Activated gamma-delta T cell treated with anti-CD3 and anti-CD28 coated beads, Interleukin-2, amount 50 U/mL, for 16 hours (primary cell): Measurements from ENCODE around the gene RAB27A.
"Not testable (repeated sequence)": the region's sequence is repeated elsewhere in the genome, so short reads cannot be mapped to it uniquely, and the experiment has no call there.

Source experiments
- DNase-seq: peaks from one replicate; pipeline ENCODE4 v3.0.0-alpha.2; 2020; ENCODE audit warnings: low read depth

Gene RAB27A

DNA sequence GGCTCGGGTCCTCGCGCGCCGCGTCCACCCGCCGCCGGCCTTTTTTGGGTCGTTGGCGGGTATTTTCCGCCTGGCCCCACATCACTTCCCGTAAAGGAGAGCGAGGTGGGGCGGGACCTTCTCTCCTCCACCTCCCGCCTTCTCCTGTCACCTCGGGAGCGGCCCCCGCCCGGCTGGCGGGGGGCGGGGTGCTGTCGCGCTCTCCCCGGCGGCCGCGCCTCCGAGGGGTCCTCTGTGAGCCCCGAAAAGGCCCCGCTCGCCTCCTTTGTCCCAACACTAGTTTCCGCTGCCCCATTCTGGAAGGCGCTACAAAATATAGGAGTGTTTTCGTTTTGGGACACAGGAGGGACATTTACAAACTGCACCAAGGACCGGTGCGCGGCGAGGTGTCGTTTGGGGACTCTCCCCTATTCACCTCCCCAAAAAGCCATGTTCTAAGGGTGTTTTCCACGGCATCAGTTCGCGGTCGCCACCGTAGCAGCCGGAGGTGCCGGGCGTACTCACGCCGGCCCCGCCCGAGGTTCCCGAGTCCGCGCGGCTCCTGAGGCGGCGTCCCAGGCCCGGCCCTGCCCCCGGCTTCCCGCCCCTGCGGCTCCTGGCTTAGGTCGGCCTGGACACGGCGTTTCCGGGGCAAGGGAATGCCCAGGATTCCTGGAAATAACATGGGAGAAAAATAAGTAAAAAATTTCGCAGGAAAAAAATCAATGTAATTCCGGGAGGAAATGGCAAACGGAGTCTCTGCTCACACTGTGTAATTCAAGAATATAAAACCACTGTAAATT, at the start of gene RAB27A:
RAB27A (minus strand) TSS at position 68 of the 782 bp plus-strand sequence. CDS start 54,879 bp downstream, outside the sequence.
- peak; percentile 63 for DNase-seq

DNA sequence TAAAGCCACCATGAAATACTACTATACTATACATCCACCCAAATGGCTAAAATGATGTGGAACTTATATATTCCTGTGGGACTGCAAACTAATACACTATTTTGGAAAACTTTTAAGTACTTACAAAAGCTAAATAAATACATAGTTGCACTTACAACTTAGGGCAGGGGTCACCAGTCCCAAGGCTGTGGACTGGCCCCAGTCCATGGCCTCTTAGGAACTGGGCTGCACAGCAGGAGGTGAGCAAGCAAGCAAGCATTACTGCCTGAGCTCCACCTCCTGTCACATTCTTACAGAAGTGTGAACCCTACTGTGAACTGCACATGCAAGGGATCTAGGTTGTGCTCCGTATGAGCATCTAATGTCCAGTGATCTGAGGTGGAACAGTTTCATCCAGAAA, 47.5 kb upstream of the RAB27A start:
- DNase-seq = no peak

DNA sequence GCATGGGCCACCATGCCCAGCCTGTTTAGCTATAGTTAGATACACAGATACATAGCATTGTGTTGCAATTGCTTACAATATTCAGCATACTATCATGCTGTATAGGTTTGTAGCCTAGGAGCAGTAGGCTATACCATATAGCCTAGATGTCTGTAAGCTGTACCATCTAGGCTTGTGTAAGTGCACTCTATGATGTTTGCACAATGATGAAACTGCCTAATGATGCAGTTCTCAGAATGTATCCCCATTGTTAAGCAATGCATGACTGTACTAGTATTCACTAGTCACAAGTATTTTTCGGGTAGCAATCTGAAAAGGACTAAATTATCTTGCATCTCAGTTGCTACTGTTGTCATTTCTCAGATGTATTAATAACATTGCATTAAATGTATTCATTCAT, 45.4 kb upstream of the RAB27A start:
- DNase-seq = no peak

DNA sequence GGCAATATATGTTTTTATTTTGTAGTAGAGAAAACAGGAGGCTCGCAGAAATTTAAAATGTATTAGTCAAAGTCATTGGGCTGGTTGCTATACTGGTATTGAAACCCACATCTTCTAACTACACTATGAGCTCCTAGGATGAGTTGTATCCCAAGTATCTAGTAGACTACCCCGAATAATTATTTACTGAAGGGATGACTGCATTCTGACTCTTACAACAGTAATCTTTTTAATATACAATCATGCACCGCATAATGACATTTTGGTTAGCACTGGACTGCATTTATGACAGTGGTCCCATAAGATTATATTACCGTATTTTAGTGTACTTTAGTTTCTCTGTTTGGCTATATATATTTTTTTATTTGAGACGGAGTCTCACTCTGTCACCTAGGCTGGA, 44.8 kb upstream of the RAB27A start:
- DNase-seq = no peak

DNA sequence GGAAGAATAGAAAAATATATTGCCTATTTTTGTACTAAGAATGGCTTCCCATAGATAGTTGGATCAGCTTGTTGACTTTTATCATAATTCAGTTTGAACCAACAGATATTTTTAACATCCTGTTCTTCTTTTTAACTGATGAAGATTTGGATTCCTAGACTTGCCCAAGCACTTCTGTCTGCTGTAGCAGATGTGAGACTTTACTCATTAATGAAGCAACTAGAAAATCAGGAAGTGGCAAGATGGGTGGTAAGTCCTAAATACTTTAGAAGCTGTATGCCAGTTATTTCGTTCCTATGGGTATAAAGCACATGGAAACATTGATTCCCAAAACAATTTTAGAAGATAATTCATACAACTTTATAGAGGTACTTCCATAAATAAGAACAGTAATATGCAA, 37.8 kb upstream of the RAB27A start:
- DNase-seq = no peak

GRCh38 chr15:55322467-55322866, 32.9 kb upstream of the RAB27A start:
- no peak for DNase-seq

DNA sequence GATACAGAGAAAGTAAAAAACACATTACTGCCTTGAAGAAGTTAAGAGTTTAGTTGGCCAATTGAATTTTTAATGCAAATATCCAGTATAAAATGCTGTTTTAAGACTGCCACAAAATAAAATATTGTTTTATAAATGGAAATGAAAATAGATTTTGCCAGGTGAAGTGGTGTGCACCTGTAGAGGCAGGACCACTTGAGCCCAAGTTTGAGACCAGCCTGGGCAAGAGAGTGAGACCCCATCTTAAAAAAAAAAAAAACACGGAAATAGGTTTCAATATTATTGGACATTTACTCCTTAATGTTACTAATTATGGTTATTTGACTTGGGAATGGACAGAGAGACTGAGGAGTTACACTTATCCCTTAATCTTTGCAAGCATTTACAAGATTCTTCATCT, 31.4 kb upstream of the RAB27A start:
- no peak for DNase-seq

- no peak for DNase-seq
Observed at GRCh38 chr15:55320238-55320550, 30.6 kb upstream of the RAB27A start.

DNA sequence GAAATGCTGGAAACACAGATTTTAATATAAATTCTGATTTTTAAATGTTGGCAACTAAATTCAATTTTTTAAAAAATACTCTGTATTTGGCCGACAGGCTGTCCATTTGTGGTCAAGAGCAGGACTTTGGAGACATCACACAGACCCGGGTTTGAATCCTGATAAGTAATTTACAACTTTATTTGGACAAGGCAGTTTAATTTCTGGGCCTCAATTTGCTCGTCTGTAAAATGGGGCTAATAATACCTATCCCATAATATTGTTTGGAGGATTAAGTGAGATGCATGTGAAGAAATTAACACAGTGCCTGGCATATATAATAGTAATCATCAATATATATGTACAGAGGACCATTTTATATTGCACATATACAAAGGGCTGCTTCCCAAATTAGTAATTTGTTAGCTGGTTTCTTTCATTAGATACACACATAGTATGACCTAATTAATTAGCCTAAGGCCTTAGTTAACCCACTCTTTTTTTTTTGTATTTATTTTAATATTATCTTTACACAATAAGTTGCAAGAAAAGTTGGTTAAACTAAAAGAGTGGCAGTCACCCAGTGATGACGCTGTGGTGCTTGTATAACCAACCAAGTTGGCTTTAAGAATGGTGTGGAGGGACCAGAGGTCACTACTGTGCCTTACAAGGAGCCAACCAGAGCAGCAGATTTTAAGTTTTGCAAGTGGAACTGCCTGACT, 30.1 kb upstream of the RAB27A start:
- DNase-seq = no peak

GRCh38 chr15:55318588-55319494, 29.2 kb upstream of the RAB27A start, which contains the start of the genes PIGB and PIGBOS1:
Gene PIGB, plus strand, starts transcription at chr15:55319222. Its CDS starts 29 bp downstream, at chr15:55319251.
Gene PIGBOS1, minus strand, starts transcription at chr15:55319123. Its CDS starts 1,331 bp downstream, at chr15:55317792.
- peak; percentile 56 for DNase-seq

DNA sequence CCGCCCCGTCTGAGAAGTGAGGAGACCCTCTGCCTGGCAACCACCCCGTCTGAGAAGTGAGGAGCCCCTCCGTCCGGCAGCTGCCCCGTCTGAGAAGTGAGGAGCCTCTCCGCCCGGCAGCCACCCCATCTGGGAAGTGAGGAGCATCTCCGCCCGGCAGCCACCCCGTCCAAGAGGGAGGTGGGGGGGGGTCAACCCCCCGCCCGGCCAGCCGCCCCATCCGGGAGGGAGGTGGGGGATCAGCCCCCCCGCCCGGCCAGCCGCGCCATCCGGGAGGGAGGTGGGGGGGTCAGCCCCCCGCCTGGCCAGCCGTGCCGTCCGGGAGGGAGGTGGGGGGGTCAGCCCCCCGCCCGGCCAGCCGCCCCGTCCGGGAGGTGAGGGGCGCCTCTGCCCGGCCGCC, 13.2 kb upstream of the RAB27A start:
- DNase-seq = not testable (repeated sequence)

GRCh38 chr15:55297315-55297714, 7.7 kb upstream of the RAB27A start:
- DNase-seq = no peak

GRCh38 chr15:55290528-55291057, 980 bp upstream of the RAB27A start:
- DNase-seq = peak; percentile 79

DNA sequence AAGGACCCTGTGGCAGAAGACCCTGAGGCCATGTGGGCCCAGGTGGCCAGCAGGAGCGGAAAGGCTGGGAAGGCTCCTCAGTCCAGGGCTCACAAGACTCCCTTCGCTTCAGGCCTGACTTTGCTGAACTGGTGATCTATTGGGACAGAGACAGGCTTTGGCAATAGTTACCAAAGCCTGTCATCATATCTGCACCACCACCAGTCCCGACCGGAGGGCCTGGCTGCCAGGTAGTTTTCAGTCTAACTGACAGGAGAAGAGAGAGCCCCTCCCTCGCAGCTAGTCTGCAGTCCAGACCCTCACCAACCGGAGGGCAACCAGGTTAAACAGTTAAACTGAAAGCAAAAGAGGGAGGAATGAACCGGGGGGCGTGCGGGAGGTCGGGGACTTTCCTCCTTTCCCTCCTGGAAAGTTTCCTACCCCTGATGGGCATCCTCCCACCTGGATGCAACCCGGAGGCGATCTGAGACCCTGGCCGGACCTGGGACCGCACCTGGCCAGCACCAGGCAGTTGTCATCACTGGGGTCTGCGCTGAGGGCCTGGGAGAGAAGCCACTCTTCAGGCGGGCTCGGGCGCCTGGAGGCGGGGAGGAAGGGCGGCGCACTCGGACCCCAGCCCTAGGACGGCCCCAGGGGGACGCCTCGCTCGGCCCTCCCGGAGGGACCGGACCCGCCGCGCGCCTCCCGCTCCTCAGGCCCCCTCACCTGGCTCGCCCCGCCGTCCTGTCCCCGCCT, 435 bp downstream of the RAB27A start:
- no peak for DNase-seq

DNA sequence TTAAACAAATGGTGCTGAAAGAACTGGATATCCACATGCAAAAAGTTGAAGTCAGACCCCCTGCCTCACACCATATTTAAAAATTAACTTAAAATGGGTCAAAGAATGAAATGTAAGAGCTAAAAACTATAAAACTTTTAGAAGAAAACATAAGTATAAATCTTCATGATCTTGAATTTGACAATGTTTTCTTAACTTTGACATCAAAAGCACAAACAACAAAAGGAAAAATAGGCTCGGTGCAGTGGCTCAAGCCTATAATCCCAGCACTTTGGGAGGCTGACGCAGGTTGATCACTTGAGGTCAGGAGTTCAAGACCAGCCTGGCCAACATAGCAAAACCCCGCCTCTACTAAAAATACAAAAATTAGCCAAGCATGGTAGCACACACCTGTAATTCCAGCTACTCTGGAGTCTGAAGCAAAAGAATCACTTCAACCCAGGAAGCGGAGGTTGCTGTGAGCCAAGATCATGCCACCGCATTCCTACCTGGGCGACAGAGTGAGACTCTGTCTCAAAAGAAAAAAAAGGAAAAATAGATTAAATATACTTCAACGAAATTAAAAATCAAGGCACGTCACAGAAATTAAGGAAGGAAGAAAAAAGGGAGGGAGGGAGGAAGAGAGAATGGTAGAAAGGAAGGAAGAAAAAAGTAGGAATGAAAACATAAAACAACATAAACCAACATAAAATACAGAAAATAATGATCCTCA, 1.5 kb downstream of the RAB27A start:
- DNase-seq = no peak

GRCh38 chr15:55286442-55287189, 3.0 kb downstream of the RAB27A start:
- DNase-seq = not testable (repeated sequence)

- DNase-seq = no peak
Observed at GRCh38 chr15:55284426-55284825, 5.2 kb downstream of the RAB27A start.

DNA sequence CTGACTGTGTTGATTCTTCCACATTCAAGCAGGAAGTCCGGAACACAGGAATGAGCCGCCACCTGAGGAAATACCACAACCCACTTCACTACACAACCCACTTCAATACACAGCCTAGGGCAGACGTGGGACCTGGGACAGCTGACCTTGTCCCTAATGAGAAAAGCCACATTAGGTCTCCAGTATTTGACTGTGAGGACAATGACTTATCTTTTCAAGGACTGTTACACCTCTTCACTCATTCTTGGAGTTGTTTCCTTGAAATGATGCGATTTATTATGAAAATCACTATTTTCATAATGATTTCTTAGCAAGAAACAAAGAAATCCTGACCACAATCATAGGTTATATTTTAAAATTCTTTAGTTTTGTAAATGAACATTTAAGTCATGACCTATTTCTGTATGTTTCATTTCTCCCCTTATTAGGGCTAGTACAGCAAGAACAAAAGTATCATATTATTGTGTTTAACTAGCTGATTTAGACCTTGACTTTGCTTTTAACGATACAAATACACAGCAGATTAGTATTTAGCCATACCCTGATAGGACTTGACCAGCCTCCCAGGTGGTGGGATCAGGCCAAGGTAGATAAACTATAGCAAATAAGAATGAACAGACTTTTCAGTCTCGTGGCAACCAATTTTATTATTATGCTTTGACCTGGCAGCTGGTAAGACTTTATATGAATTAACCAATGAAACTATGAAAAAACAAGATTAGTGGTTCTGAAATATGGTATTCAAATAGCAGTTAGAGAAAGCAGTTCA, 6.0 kb downstream of the RAB27A start:
- no peak for DNase-seq

GRCh38 chr15:55282284-55282833, 7.3 kb downstream of the RAB27A start:
- no peak for DNase-seq
